ENCODE results near the gene ATP6V1B1.
"Not testable (repeated sequence)": the region's sequence is repeated elsewhere in the genome, so short reads cannot be mapped to it uniquely, and the experiment has no call there.

ATP6V1B1 gene

GRCh38 chr2:70994009-70994698 lies 58.5 kb downstream of the ATP6V1B1 start:
- no peak for DNase-seq

- peak; percentile 90 for DNase-seq
These were observed 59.2 kb downstream of the ATP6V1B1 start, which contains the start of gene TEX261 for GRCh38 chr2:70994699-70995425. Gene TEX261, minus strand, starts transcription at chr2:70994873. Its CDS starts 116 bp downstream, at chr2:70994757.

- DNase-seq = no peak
These were observed 59.7 kb downstream of the ATP6V1B1 start for GRCh38 chr2:70995426-70995729.

GRCh38 chr2:70998885-70999284 lies 63.2 kb downstream of the ATP6V1B1 start:
- not testable (repeated sequence) for DNase-seq

DNA sequence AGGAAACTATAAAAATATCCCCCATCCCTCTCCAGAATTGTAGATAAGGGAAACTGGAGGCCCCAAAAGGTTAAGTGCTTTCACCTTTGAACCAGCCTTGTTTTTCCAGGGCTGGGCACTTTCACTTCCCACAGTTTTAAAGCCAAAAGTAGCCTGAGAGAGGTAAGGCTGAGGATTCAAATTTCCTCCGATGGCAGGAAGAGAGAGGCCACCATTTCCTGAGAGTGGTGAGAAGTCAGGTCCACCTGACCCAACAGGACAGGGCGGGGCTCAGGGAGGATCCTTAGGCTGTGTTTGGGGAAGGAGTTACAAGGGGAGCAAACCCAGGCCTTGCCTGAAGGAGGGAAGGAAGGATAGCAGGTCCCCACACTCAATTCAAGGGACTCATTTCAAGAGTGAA lies 63.7 kb downstream of the ATP6V1B1 start:
- no peak for DNase-seq

- not testable (repeated sequence) for DNase-seq
These were observed 64.2 kb downstream of the ATP6V1B1 start for GRCh38 chr2:70999931-71000330.

GRCh38 chr2:71000780-71001591 lies 65.3 kb downstream of the ATP6V1B1 start:
- peak; percentile 23 for DNase-seq

GRCh38 chr2:71001592-71001927 lies 65.9 kb downstream of the ATP6V1B1 start:
- DNase-seq = no peak

DNA sequence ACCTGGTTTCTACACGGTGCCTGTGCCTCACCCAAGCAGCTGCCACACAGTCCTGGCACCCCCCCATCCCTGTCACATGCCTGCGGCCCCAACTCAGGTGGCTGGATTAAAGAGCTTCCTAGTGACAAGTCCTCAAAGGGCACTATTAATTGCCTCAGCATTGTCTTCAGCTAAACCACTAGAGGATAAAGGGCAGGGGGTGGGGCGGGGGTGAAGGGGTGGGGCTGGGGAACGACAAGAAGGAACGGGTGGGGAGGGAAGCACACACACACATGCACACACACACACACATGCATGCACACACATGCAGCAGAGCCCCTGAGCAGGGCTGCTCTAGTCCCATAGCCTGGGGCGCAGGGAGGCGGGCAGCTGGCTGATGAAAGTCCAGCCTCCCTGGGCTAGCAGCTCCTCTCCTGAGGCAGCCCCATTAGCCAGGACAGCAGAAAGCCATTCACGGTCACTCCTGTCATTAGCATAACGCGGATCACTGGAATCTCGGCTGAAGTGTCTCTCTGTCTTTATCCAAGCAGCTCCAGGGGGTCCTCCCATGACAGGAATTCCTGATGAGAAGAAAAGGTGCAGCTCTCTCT lies 66.4 kb downstream of the ATP6V1B1 start:
- no peak for DNase-seq

DNA sequence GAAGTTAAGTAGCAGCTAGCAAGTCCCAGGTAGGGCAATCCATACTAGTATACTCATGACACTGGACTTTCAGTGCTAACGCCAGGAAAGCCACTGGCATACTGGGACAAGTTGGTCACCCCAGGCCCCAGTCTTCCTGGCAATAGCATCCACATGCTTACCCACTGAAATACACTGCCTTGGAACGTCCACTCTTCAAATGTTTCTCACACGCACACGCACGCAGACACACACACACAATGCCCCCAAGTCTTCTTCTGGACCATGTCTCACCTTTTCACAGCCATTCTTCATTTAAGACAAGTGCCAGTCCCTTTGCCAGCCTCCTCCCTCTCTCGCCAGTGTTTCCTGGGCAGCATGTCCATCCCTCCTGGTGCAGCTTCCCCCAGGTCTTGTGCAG lies 67.7 kb downstream of the ATP6V1B1 start:
- DNase-seq = no peak

GRCh38 chr2:71003966-71004755 lies 68.5 kb downstream of the ATP6V1B1 start:
- DNase-seq = no peak

DNA sequence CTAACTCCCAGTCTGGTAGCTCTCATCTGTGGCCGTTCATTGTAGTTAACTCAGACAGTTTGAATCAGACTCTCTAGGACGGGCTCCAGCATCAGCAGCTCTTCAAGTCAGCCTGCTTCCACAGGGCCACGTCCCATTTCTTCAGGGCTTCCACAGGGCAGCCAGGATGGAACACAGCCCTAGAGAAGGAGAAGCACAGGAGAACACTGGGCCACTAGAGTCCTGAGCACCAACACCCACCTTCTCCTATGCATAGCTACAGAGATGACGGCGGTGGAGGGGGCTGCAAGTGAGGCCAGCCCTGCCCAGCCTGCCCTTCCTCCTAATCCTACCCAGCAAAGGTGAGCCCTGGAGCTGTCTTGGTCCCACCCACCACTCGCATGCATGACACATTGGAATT lies 69.2 kb downstream of the ATP6V1B1 start:
- no peak for DNase-seq

DNA sequence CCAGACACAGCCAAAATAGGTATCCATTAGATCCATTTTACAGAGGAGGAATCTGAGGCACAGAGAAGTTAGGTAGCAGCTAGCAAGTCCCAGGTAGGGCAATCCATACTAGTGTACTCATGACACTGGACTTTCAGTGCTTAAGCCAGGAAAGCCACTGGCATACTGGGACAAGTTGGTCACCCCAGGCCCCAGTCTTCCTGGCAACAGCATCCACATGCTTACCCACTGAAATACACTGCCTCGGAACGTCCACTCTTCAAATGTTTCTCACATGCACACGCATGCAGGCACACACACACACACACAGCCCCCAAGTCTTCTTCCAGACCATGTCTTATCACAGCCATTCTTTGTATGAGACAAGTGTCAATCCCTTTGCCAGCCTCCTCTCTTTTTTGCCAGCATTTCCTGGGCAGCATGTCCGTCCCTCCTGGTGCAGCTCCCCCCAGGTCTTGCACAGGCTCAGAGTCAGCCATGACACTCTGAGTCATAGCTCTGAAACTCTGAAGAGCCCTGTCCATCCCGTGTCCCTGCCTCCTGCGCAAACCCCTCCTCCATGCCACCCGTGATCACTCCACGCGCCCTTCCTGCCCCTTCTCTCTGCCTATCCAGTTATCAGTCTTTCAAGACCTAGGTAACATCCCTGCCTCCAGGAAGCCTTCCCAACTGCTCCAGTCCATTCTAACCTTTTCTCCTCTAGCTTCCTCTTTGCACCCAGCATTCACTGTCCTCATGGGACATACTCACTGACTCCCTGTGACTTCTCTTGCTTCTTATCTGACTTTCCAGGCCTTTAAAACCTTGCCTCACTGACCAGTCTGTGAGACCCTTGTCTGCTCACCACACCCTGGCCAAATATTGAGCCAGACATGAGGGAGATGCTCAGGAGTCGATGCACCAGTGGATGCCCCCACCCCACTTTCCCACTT lies 69.8 kb downstream of the ATP6V1B1 start:
- no peak for DNase-seq

DNA sequence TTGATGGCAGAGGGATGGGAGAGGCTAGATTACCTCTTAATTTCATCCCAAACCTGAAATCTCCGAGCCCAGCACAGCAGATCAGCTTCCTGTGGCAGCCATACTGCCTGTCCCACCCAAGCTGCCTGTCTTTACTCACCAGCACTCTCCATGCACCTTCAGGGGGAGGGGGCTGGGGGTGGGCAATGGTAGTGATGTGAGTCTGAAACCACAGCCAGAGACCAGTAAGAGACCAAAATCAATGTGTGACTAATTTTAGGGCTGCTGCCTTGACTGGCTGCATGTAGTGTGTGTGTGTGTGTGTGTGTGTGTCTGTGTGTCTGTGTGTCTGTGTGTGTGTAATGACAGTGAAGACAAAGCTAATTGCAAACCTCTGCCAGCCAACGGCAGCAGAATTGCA lies 70.6 kb downstream of the ATP6V1B1 start:
- no peak for DNase-seq

GRCh38 chr2:71006955-71007799 lies 71.5 kb downstream of the ATP6V1B1 start:
- no peak for DNase-seq

GRCh38 chr2:71008342-71008741 lies 72.6 kb downstream of the ATP6V1B1 start:
- DNase-seq = no peak

DNA sequence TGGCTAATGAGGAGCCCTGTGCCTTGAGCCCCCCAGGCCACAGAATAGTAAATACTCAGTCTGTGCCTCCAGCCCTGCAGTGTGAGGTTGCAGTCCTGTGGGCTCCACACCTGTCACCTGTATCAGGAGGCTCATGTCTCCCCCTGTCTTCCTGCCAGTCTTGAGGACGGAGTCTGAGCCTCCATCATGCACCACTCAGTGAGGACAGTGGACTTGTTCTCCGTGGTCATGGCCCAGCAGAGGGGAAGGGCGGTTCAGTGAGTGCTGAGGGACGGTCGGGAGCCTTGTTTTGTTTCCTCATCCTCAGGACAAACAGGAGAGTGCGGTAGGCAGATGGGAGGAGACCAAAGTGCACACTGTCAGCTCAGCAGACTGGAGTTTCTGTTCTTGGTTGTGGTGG lies 76.1 kb downstream of the ATP6V1B1 start:
- not testable (repeated sequence) for DNase-seq

All from NCI-H226 (cell line).